HK-2 (cell line): ENCODE measurements around the gene PRAC1.

Experiments
- DNase-seq: peaks from one replicate; pipeline ENCODE4 v3.0.0-alpha.2; 2018; ENCODE audit not compliant: unreplicated experiment

Gene PRAC1

GRCh38 chr17:48722201-48722907 lies at the start of gene PRAC1:
Gene PRAC1, minus strand, starts transcription at chr17:48722518. Its CDS starts 126 bp downstream, at chr17:48722392.
- no peak for DNase-seq

- DNase-seq = no peak
Measured at GRCh38 chr17:48770954-48771353, 48.6 kb upstream of the PRAC1 start.

GRCh38 chr17:48769009-48769675 lies 46.8 kb upstream of the PRAC1 start:
- DNase-seq = no peak

GRCh38 chr17:48767263-48767774 lies 45.0 kb upstream of the PRAC1 start:
- no peak for DNase-seq

- DNase-seq = no peak
Measured at GRCh38 chr17:48761114-48761513, 38.8 kb upstream of the PRAC1 start.

GRCh38 chr17:48760411-48760810 lies 38.1 kb upstream of the PRAC1 start:
- DNase-seq = no peak

- DNase-seq = no peak
Measured at GRCh38 chr17:48759288-48759687, 37.0 kb upstream of the PRAC1 start.

- DNase-seq = no peak
Measured at GRCh38 chr17:48757524-48757961, 35.2 kb upstream of the PRAC1 start.

GRCh38 chr17:48756830-48757251 lies 34.5 kb upstream of the PRAC1 start:
- DNase-seq = no peak

- DNase-seq = no peak
Measured at GRCh38 chr17:48755356-48755755, 33.0 kb upstream of the PRAC1 start.

GRCh38 chr17:48754500-48755261 lies 32.4 kb upstream of the PRAC1 start:
- DNase-seq = no peak

GRCh38 chr17:48753794-48754499 lies 31.6 kb upstream of the PRAC1 start:
- peak; percentile 83 for DNase-seq

- no peak for DNase-seq
Measured at GRCh38 chr17:48752399-48753288, 30.3 kb upstream of the PRAC1 start.

GRCh38 chr17:48751733-48752398 lies 29.5 kb upstream of the PRAC1 start:
- DNase-seq = no peak

GRCh38 chr17:48751172-48751571 lies 28.9 kb upstream of the PRAC1 start:
- DNase-seq = no peak

- DNase-seq = no peak
Measured at GRCh38 chr17:48749621-48750553, 27.6 kb upstream of the PRAC1 start.

- DNase-seq = no peak
Measured at GRCh38 chr17:48748718-48749566, 26.6 kb upstream of the PRAC1 start.
